CD4-positive, alpha-beta T cell treated with Interleukin-21 for 1 hour (primary cell): Measurements from ENCODE around the gene APLP1.
"Not testable (repeated sequence)": the region's sequence is repeated elsewhere in the genome, so short reads cannot be mapped to it uniquely, and the experiment has no call there.

Source experiments
- DNase-seq: peaks from one replicate; pipeline ENCODE4 v3.0.0-alpha.2; 2020

The APLP1 gene

DNA sequence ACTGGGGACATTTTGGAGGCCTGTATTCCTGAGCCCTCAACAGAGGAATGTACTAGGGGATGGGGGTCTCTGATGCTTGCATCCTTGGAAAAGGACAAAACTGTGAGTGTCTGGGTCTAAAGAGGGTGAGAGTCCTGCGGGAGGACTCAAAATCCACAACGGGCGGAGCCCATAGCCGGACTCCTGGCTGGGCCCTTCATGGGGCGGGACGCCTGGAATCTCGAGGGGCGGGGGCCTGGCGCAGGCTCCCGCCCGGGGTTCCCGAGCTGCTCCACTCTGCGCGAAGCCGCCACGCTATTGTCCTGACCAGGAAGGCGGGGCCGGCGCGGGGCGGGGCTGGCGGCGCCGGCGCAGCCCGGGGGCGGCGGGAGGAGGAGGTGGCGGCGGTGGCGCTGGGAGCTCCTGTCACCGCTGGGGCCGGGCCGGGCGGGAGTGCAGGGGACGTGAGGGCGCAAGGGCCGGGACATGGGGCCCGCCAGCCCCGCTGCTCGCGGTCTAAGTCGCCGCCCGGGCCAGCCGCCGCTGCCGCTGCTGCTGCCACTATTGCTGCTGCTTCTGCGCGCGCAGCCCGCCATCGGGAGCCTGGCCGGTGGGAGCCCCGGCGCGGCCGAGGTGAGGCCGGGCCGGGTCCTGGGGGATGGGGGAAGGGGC, at the start of gene APLP1:
APLP1 (plus strand) TSS at position 403 of the 651 bp plus-strand sequence; CDS start at position 466, 63 bp downstream.
- peak; percentile 64 for DNase-seq

GRCh38 chr19:35822579-35822978, 45.8 kb upstream of the APLP1 start:
- DNase-seq, result no peak

DNA sequence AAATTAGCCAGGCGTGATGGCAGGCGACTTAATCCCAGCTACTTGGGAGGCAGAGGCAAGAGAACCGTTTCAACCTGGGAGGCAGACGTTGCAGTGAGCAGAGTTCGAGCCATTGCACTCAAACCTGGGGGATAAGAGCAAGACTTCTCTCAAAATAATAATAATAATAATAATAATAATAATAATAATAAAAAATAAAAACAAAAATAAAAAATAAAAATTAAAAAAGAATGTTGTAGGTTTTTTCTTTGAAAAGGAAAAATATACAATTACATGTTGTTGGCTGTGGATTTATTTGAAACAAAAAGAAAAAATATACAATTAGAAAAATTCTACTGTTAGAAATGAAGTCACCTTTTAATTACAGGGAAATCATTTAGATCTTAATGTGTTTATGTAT, 44.2 kb upstream of the APLP1 start:
- DNase-seq, result no peak

DNA sequence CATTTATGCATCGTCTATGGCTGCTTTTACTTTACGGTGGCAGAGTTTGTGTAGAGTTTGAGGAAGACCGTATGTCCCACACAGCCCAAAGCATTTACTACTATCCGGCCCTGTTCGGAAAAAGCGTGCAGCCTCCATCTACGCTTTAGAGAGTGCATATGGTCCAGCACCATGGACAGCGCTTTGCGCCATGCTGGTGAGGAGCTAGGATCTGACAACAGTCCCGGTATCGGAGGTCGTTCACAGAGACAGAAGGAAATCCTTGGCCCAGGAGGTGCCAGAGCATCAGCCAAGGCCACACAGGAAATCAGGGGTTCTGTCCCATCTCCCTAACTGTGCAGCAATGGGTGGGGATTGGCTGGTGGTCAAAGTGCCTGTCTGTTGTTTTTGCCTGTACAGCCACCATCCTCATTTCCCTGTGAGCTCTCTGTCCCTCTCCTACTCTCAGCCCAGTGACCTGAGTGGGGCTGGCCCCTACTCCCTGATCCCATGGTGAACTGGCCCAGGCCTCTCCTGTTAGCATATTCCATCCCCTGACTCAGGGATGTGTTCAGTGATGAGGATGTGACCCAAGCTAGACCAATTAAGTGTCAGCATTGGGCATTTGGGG, 39.6 kb upstream of the APLP1 start:
- DNase-seq, result peak; percentile 38

GRCh38 chr19:35830986-35831385, 37.4 kb upstream of the APLP1 start:
- DNase-seq, result no peak

- DNase-seq, result no peak
These were observed 36.3 kb upstream of the APLP1 start for GRCh38 chr19:35832054-35832453.

- no peak for DNase-seq
These were observed 34.4 kb upstream of the APLP1 start for GRCh38 chr19:35833972-35834371.

GRCh38 chr19:35836096-35836495, 32.3 kb upstream of the APLP1 start:
- not testable (repeated sequence) for DNase-seq

DNA sequence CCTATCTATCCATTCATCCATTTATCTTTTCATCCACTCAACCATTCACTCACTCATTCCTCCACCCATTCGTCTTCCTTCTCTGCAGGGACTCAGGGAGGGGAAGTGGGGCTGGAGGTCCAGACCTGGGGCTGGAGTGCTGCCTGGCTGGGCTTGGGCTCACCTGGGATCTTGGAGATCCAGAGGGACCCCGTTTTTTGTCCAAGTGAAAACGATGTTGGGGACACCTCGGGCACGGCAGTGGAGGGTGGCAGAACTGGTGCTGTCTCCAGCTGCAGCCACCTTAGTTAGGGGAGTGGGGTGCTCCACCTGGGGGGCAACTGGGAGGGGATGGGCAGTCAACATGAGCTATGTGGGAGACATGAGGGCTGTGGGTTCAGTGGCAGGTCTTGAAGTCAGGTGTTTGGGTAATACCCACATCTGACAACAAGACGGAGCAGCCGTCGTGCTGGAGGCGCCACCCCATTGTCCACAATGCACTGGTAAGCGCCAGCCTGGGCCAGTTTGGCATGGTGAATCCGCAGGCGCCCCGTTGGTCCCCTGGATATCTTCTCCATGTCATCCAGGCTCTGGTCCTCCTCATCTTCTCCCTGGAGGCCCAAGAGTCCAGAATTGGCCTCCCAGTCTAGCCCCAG, 26.3 kb upstream of the APLP1 start:
- DNase-seq, result no peak

DNA sequence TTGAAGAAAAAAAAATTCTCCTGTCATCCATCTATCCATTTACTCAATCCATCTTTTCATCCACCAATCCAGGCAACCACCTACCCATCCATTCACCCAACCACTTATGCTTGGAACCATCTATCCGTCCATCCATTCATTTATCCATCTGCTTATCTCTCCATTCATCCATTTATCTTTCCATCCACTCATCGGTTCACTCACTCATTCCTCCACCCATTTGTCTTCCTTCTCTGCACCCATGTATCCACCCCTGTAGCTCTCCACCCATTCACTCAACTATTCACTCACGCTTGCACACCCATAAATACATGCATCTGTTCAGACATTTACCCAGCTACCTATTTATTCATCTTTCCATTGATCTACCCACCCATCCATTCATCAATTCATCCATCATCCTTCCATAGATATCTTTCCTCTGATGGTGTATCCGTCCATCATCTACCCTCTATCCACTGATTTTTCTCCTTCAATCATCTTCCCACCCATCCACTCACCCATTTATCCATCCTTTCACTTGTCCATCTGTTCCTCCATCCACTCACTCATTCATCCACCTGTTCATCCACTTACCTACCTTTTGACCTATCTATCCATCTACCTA, 25.6 kb upstream of the APLP1 start:
- DNase-seq, result no peak

DNA sequence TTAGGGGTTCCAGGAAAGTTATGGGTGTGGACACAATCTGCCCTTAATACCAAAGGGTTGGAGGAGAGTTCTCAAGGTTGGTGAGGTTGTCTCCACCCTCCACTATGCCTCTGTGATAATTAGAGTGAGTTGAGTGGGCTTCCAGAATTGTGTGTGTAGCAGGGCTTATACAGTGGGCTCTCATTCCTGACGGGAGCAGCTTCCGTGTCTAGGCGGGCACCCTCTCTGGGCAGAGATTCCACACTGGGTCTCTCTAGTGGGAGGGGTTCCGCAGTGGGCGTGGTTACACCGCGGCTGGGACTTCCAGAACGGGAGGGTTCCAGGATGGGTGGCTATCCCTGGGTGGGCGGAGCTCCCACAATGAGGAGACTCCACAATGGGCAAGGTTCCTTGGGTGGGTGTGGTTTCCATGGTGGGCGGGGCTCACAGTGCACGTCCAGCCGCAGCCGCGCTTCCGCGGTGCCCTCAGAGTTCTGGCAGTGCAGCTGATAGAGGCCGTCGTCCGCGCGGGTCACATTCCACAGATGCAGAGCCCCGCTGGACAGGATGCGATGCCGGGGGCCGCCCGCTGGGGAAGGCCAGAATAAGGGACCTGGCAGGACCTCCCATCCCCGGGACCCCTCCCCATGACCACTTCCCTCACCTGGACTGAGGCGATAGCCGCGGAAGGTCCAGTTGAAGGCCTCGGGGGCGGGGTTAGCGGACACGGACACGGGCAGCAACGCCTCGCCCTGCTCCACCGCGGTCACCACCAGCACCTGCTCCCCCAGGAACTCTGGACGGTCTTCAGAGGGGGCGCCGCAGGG, 24.5 kb upstream of the APLP1 start:
- no peak for DNase-seq

- no peak for DNase-seq
These were observed 23.7 kb upstream of the APLP1 start for GRCh38 chr19:35844482-35845214.

GRCh38 chr19:35845215-35846037, 22.9 kb upstream of the APLP1 start:
- DNase-seq, result no peak

GRCh38 chr19:35846038-35846668, 22.2 kb upstream of the APLP1 start:
- no peak for DNase-seq

- DNase-seq, result no peak
These were observed 20.5 kb upstream of the APLP1 start for GRCh38 chr19:35847911-35848310.

- DNase-seq, result no peak
These were observed 19.9 kb upstream of the APLP1 start for GRCh38 chr19:35848486-35848885.

DNA sequence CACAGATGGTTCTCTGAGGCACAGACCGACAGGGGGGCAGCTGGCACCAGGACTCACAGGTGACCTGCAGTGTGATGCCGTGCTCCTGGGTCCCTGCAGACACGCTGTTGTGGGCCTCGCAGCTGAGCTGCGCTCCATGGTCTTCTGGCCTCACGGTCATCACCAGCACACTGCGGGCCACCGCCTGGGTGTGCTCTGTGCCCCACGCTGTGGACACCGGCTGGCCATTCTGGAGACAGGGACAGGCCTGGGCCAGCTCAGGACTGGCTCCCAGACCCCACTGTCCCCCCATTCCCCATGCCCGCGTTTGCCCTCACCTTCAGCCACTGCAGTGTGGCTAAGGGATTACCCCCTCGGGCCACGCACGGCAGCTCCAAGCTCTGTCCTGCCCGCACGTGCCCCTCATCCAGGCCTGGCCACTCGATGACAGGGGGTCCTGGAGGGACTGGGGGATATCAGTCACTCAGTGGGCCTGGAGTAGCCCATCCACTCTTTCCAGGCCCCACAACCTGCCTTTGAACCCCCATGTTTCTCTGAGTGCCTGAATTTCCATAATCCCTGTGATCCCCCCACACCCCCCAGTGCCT, 19.4 kb upstream of the APLP1 start:
- DNase-seq, result no peak

- DNase-seq, result no peak
These were observed 17.0 kb upstream of the APLP1 start for GRCh38 chr19:35851213-35852028.

DNA sequence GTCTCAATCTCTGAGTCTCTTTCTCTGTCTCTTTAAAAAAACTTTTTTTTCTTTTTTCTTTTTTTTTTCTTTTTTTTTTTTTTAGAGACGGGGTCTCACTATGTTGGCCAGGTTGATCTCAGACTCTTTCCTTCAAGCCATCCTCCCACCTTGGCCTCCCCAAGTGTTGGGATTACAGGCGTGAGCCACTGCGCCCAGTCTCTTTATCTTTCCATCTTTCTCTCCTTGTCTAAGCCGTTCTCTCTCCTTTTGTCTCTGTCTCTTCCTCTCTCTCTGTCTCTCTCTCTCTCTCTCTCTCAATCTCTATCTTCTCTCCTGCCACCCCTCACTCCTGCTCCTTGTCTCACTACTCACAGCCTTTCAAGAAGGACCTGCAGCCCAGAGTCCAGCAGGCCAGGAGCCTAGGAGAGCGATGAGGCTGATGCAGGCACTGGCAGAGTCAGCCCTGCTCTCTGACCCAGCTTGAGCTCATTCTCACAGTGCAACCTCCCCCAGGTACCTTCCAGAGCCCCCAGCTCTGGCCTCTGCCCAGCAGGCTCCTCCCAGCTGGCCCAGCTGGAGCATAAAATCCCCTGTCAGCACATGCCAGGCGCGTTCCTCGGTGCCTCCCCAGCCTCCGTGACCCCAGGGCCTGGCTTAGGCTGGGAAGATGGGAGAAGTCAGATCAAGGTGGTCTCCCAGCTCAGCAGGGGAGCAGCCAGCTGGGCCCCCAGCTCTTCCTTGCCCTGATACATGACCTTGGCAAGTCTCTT, 16.2 kb upstream of the APLP1 start, which contains the start of gene NPHS1:
NPHS1 (minus strand) TSS at position 476 of the 752 bp plus-strand sequence. CDS start 667 bp downstream, outside the sequence.
- DNase-seq, result no peak
